ENCODE results near the gene GMDS. TPM values are rescaled to one million over a fixed set of nuclear protein-coding genes. Genes with fewer than 3 reads are reported as not detected.

Gene GMDS
- total and polyA plus RNA-seq, 2 donors (not counting 1 experiment from before 2014, with no cell fraction given), result 11.5 to 16.4 TPM

DNA sequence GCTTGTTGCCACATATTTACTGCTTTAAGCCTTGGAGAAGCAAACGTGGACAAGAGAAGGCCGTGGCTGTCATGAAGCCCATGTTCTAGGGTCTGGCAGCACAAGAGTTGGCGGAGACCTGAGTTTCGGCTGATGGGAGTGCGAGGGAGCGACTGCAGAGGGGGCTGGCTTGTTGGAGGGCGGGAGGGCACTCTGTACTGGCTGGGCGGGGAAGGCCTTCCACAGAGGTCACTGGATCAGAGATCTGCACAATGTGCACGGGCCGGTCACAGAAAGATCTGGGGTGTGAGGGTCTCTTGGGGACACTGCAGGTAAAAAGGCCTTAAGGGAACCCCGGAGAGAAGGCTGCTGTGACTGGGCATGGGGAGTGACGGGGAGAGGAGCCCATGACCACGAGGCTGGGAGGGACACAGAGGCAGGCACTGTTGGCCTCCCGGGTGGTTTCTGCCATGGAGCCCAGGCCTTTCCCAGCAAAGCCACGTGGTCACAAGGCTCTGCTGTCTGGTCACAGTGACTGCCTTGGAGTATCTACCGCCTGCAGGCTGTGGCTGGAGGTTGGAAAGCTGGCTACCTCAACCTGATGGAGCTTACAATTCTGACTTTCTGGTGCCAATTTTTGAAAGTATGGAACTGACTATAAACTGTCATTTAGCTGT lies 611.9 kb downstream of the GMDS start:
- Mint-ChIP-seq H3K27me3 (peaks cover 22% of the 10 kb centered on the region), H3K9me3 (ENCODE audit: insufficient read depth) (no peaks in the 10 kb centered on the region), H3K4me1 (peaks cover 10% of the 10 kb centered on the region), H3K4me3 (no peak overlapping the region), H3K27ac (no peak overlapping the region)
- Histone ChIP-seq H4K20me1 (ENCODE audit: control insufficient read depth, insufficient read depth, low read length, poor library complexity, severe bottlenecking) (no peaks in the 10 kb centered on the region), H3K36me3 (replicated peaks in 1 of 2; ENCODE audit: control extremely low read depth in 1 of 2, control insufficient read depth in 1 of 2, extremely low read depth in 1 of 2, insufficient read depth in 2 of 2, low read length in 1 of 2) (no peaks in the 10 kb centered on the region), H2AFZ (ENCODE audit: insufficient read depth, low read depth, low read length, poor library complexity, severe bottlenecking) (no peak overlapping the region), H3K4me2 (replicated peaks; ENCODE audit: low read depth, low read length, poor library complexity, severe bottlenecking) (no peak overlapping the region), H3K27me3 (replicated peaks in 1 of 4; ENCODE audit: control extremely low read depth in 1 of 4, control insufficient read depth in 3 of 4, insufficient read depth in 4 of 4, low read length in 3 of 4) (peaks cover 0 to 18% (median 4%) of the 10 kb centered on the region in 4 experiments), H3K79me2 (ENCODE audit: control insufficient read depth, insufficient read depth, low read length) (no peaks in the 10 kb centered on the region), H3K9ac (ENCODE audit: low read length) (no peak overlapping the region), H3K4me3 (ENCODE audit: control extremely low read depth in 1 of 5, extremely low read depth in 1 of 5, insufficient read depth in 1 of 5, low read depth in 2 of 5, low read length in 4 of 5) (no peak overlapping the region), H3K27ac (ENCODE audit: low read length in 2 of 2) (no peak overlapping the region), H3K9me3 (ENCODE audit: control extremely low read depth in 1 of 3, control insufficient read depth in 2 of 3, insufficient read depth in 1 of 3, low read length in 2 of 3) (no peaks in the 10 kb centered on the region), H3K4me1 (ENCODE audit: control insufficient read depth in 2 of 2, insufficient read depth in 2 of 2, low read length in 2 of 2) (peaks cover 5 to 15% of the 10 kb centered on the region in 2 donors)
- 97% methylated on average over 14 of the region's 16 CpGs for WGBS (ENCODE audit: insufficient coverage)
- ChIA-PET CTCF (no interaction called here), POLR2A (no interaction called here)
- ATAC-seq (ENCODE audit: low read depth) (no peak), DNase-seq (no peak)
- TF ChIP-seq EZH2 (IDR thresholded peaks at IDR 0.05; ENCODE audit: borderline replicate concordance, insufficient read depth, low read depth, low read length, poor library complexity, severe bottlenecking) (no peak), CTCF (IDR thresholded peaks at IDR 0.05) (no peak)
- intact Hi-C loops (cut with micrococcal nuclease), result no loop called here

GRCh38 chr6:1631251-1631650 lies 614.2 kb downstream of the GMDS start:
- DNase-seq (no peak), ATAC-seq (ENCODE audit: low read depth) (no peak)
- Histone ChIP-seq H3K79me2 (ENCODE audit: control insufficient read depth, insufficient read depth, low read length) (no peaks in the 10 kb centered on the region), H3K9ac (ENCODE audit: low read length) (no peak overlapping the region), H3K36me3 (replicated peaks in 1 of 2; ENCODE audit: control extremely low read depth in 1 of 2, control insufficient read depth in 1 of 2, extremely low read depth in 1 of 2, insufficient read depth in 2 of 2, low read length in 1 of 2) (no peaks in the 10 kb centered on the region), H4K20me1 (ENCODE audit: control insufficient read depth, insufficient read depth, low read length, poor library complexity, severe bottlenecking) (no peaks in the 10 kb centered on the region), H3K4me1 (ENCODE audit: control insufficient read depth in 2 of 2, insufficient read depth in 2 of 2, low read length in 2 of 2) (peaks cover 0 to 3% of the 10 kb centered on the region in 2 donors), H3K9me3 (ENCODE audit: control extremely low read depth in 1 of 3, control insufficient read depth in 2 of 3, insufficient read depth in 1 of 3, low read length in 2 of 3) (no peaks in the 10 kb centered on the region), H2AFZ (ENCODE audit: insufficient read depth, low read depth, low read length, poor library complexity, severe bottlenecking) (no peak overlapping the region), H3K4me2 (replicated peaks; ENCODE audit: low read depth, low read length, poor library complexity, severe bottlenecking) (no peak overlapping the region), H3K27ac (ENCODE audit: low read length in 2 of 2) (no peak overlapping the region), H3K27me3 (replicated peaks in 1 of 4; ENCODE audit: control extremely low read depth in 1 of 4, control insufficient read depth in 3 of 4, insufficient read depth in 4 of 4, low read length in 3 of 4) (peaks cover 0 to 34% (median 20%) of the 10 kb centered on the region in 4 experiments), H3K4me3 (ENCODE audit: control extremely low read depth in 1 of 5, extremely low read depth in 1 of 5, insufficient read depth in 1 of 5, low read depth in 2 of 5, low read length in 4 of 5) (no peak overlapping the region)
- Mint-ChIP-seq H3K4me1 (peaks cover 2% of the 10 kb centered on the region), H3K4me3 (no peak overlapping the region), H3K27me3 (peaks cover 42% of the 10 kb centered on the region), H3K27ac (no peak overlapping the region), H3K9me3 (ENCODE audit: insufficient read depth) (no peaks in the 10 kb centered on the region)
- POLR2A ChIA-PET, result no interaction called here
- intact Hi-C loops (cut with micrococcal nuclease), result no loop called here
- CTCF ChIA-PET, result no interaction called here
- WGBS (ENCODE audit: insufficient coverage), result 100% methylated on average over 1 of the region's 4 CpGs
- TF ChIP-seq EZH2 (IDR thresholded peaks at IDR 0.05; ENCODE audit: borderline replicate concordance, insufficient read depth, low read depth, low read length, poor library complexity, severe bottlenecking) (no peak), CTCF (IDR thresholded peaks at IDR 0.05) (no peak)
